ENCODE data around the gene TTBK2. TPM values are rescaled to one million over a fixed set of nuclear protein-coding genes. Genes with fewer than 3 reads are reported as not detected.
"Not testable (repeated sequence)": the region's sequence is repeated elsewhere in the genome, so short reads cannot be mapped to it uniquely, and the experiment has no call there.

TTBK2 gene
- total RNA-seq, 1 donor from 2014 or later, result 23.3 TPM

GRCh38 chr15:42772144-42772543, 148.4 kb downstream of the TTBK2 start:
- intact Hi-C loops (cut with micrococcal nuclease), result no loop called here

GRCh38 chr15:42766109-42766508, 154.5 kb downstream of the TTBK2 start:
- peaks cover 48% of the 10 kb centered on the region for H3K9me3 ChIP-seq (replicated peaks)
- DNase-seq; H3K4me3 ChIP-seq; H3K27ac ChIP-seq (replicated peaks); H3K4me1 ChIP-seq; intact Hi-C loops (cut with micrococcal nuclease); H3K27me3 ChIP-seq (ENCODE audit: low read depth): not testable (repeated sequence)
- H3K36me3 ChIP-seq, result peaks cover 31% of the 10 kb centered on the region

More at GRCh38 chr15:42772144-42772543, 148.4 kb downstream of the TTBK2 start:
- Histone ChIP-seq H3K27ac (replicated peaks) (no peak overlapping the region), H3K9me3 (replicated peaks) (peaks cover 9% of the 10 kb centered on the region), H3K27me3 (ENCODE audit: low read depth) (no peaks in the 10 kb centered on the region), H3K4me1 (peaks cover 15% of the 10 kb centered on the region), H3K36me3 (peaks cover 38% of the 10 kb centered on the region), H3K4me3 (no peak overlapping the region)
- TF ChIP-seq, protein P1, sequence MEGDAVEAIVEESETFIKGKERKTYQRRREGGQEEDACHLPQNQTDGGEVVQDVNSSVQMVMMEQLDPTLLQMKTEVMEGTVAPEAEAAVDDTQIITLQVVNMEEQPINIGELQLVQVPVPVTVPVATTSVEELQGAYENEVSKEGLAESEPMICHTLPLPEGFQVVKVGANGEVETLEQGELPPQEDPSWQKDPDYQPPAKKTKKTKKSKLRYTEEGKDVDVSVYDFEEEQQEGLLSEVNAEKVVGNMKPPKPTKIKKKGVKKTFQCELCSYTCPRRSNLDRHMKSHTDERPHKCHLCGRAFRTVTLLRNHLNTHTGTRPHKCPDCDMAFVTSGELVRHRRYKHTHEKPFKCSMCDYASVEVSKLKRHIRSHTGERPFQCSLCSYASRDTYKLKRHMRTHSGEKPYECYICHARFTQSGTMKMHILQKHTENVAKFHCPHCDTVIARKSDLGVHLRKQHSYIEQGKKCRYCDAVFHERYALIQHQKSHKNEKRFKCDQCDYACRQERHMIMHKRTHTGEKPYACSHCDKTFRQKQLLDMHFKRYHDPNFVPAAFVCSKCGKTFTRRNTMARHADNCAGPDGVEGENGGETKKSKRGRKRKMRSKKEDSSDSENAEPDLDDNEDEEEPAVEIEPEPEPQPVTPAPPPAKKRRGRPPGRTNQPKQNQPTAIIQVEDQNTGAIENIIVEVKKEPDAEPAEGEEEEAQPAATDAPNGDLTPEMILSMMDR (IDR thresholded peaks at IDR 0.05; ENCODE audit: borderline replicate concordance), result no peak
- DNase-seq, result peak; percentile 20

DNA sequence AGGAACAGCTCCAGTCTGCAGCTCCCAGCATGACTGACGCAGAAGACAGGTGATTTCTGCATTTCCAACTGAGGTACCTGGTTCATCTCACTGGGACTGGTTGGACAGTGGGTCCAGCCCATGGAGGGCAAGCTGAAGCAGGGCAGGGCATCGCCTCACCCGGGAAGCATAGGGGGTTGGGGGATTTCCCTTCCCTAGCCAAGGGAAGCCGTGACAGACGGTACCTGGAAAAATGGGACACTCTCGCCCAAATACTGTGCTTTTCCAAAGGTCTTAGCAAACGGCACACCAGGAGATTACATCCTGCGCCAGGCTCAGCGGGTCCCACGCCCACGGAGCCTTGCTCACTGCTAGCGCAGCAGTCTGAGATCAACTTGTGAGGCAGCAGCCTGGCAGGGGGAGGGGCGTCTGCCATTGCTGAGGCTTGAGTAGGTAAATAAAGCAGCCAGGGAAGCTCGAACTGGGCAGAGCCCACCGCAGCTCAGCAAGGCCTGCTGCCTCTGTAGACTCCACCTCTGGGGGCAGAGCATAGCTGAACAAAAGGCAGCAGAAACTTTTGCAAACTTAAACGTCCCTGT, 156.3 kb downstream of the TTBK2 start:
- Histone ChIP-seq H3K36me3 (peaks cover 37% of the 10 kb centered on the region), H3K9me3 (replicated peaks) (peaks cover 62% of the 10 kb centered on the region)
- H3K4me1 ChIP-seq; intact Hi-C loops (cut with micrococcal nuclease); DNase-seq; H3K27ac ChIP-seq (replicated peaks); H3K27me3 ChIP-seq (ENCODE audit: low read depth); H3K4me3 ChIP-seq: not testable (repeated sequence)

GRCh38 chr15:42761813-42762212, 158.8 kb downstream of the TTBK2 start:
- H3K27ac ChIP-seq (replicated peaks); H3K4me3 ChIP-seq; intact Hi-C loops (cut with micrococcal nuclease); DNase-seq; H3K27me3 ChIP-seq (ENCODE audit: low read depth); H3K4me1 ChIP-seq: not testable (repeated sequence)
- H3K9me3 ChIP-seq (replicated peaks), result peaks cover 49% of the 10 kb centered on the region
- H3K36me3 ChIP-seq, result peaks cover 37% of the 10 kb centered on the region

- Histone ChIP-seq H3K4me1 (peaks cover 9% of the 10 kb centered on the region), H3K9me3 (replicated peaks) (peaks cover 39% of the 10 kb centered on the region), H3K36me3 (peaks cover 37% of the 10 kb centered on the region), H3K27ac (replicated peaks) (no peak overlapping the region), H3K4me3 (no peak overlapping the region), H3K27me3 (ENCODE audit: low read depth) (no peaks in the 10 kb centered on the region)
- DNase-seq, result no peak
- intact Hi-C loops (cut with micrococcal nuclease), result no loop called here
- TF ChIP-seq, protein P1 (IDR thresholded peaks at IDR 0.05; ENCODE audit: borderline replicate concordance), result no peak
Observed at GRCh38 chr15:42760759-42761158, 159.8 kb downstream of the TTBK2 start.

DNA sequence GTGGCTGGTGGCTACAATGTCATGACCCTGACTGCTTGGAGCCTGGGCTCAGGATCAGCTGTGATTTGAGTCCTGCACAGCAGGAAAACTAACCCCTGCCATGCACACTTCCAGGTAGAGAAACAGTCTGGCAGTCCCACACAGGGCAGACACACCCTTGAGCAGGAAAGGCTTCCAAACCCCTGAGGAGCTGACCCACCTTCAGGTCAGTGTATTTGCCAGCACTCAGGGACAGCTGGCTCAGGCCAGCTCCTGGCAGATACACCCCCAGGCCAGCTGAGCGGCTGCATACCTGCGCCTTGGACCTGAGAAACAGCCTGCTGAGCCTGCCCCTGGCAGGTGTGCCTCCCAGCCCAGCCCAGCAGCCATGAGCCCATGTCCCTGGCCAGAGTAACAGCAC, 161.5 kb downstream of the TTBK2 start:
- Histone ChIP-seq H3K4me3 (no peak overlapping the region), H3K36me3 (peaks cover 31% of the 10 kb centered on the region), H3K27ac (replicated peaks) (no peak overlapping the region), H3K4me1 (peaks cover 9% of the 10 kb centered on the region), H3K9me3 (replicated peaks) (peaks cover 31% of the 10 kb centered on the region), H3K27me3 (ENCODE audit: low read depth) (no peaks in the 10 kb centered on the region)
- TF ChIP-seq, protein P1 (IDR thresholded peaks at IDR 0.05; ENCODE audit: borderline replicate concordance), result no peak
- DNase-seq, result no peak
- intact Hi-C loops (cut with micrococcal nuclease), result no loop called here

DNA sequence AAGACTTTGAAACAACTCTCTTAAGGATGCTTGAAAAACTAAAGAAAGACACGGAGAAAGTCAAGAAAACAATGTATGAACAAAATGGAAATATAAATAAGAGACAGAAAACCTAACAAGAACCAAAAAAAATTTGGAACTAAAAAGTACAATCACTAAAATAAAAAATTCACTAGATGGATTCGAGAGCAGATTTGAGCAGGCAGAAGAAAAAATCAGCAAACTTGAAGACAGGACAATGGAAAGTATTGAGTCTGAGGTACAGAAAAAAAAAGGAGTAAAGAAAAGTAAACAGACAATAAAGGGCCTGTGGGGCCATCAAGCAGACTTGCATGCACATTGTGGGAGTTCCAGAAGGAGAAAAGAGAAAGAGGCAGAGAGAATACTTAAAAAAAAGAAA, 170.3 kb downstream of the TTBK2 start:
- DNase-seq, result no peak
- TF ChIP-seq, protein P1 (IDR thresholded peaks at IDR 0.05; ENCODE audit: borderline replicate concordance), result no peak
- H3K27ac ChIP-seq (replicated peaks), result no peak overlapping the region
- peaks cover 51% of the 10 kb centered on the region for H3K36me3 ChIP-seq
- intact Hi-C loops (cut with micrococcal nuclease), result no loop called here
- H3K4me1 ChIP-seq, result no peaks in the 10 kb centered on the region
- H3K27me3 ChIP-seq (ENCODE audit: low read depth), result no peaks in the 10 kb centered on the region
- H3K4me3 ChIP-seq, result no peak overlapping the region
- peaks cover 14% of the 10 kb centered on the region for H3K9me3 ChIP-seq (replicated peaks)
